Measurements from ENCODE around the gene SLC37A3. TPM values are rescaled to one million over a fixed set of nuclear protein-coding genes. Genes with fewer than 3 reads are reported as not detected.

Gene SLC37A3
- total RNA-seq, 1 donor from 2014 or later = 83.4 TPM

DNA sequence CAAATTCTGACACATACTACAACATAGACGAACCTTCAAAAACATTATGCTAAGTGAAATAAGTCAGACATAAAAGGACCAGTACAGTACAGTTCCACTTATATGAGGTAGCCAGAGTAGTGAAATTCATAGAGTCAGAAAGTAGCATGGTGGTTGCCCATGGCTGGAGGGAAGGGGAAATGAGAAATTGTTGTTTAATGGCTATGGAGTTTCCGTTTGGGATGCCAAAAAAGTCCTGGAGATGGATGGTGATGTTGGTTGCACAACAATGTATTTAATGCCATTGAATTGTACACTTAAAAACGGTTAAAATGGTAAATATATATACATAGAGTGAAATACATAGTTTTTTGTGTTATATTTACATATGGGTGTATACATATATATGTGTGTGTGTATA lies 2.1 kb upstream of the SLC37A3 start:
- peaks cover 10% of the 10 kb centered on the region for H3K4me1 ChIP-seq
- peaks cover 5% of the 10 kb centered on the region for H3K27me3 Mint-ChIP-seq (ENCODE audit: insufficient read depth, low read depth)
- no peaks in the 10 kb centered on the region for H3K27me3 ChIP-seq
- no peak for DNase-seq (ENCODE audit: low spot score)
- H3K9me3 Mint-ChIP-seq = no peaks in the 10 kb centered on the region
- H2AFZ ChIP-seq (replicated peaks) = no peak overlapping the region
- no peak overlapping the region for H3K4me3 Mint-ChIP-seq
- peaks cover 8% of the 10 kb centered on the region for H3F3A ChIP-seq (ENCODE audit: low read depth)
- H3K79me2 ChIP-seq (ENCODE audit: low read depth) = peaks cover 27% of the 10 kb centered on the region
- no peaks in the 10 kb centered on the region for H3K36me3 ChIP-seq
- H3K9me3 ChIP-seq (ENCODE audit: low read depth) = no peaks in the 10 kb centered on the region
- H3K9ac ChIP-seq = no peak overlapping the region
- no peaks in the 10 kb centered on the region for H3K36me3 Mint-ChIP-seq
- TF ChIP-seq EZH2phosphoT487 (IDR thresholded peaks at IDR 0.05) = no peak
- TF ChIP-seq EZH2 (IDR thresholded peaks at IDR 0.05) = no peak
- TF ChIP-seq, protein P1, sequence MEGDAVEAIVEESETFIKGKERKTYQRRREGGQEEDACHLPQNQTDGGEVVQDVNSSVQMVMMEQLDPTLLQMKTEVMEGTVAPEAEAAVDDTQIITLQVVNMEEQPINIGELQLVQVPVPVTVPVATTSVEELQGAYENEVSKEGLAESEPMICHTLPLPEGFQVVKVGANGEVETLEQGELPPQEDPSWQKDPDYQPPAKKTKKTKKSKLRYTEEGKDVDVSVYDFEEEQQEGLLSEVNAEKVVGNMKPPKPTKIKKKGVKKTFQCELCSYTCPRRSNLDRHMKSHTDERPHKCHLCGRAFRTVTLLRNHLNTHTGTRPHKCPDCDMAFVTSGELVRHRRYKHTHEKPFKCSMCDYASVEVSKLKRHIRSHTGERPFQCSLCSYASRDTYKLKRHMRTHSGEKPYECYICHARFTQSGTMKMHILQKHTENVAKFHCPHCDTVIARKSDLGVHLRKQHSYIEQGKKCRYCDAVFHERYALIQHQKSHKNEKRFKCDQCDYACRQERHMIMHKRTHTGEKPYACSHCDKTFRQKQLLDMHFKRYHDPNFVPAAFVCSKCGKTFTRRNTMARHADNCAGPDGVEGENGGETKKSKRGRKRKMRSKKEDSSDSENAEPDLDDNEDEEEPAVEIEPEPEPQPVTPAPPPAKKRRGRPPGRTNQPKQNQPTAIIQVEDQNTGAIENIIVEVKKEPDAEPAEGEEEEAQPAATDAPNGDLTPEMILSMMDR (IDR thresholded peaks at IDR 0.05) = no peak
- H3K27ac ChIP-seq = no peak overlapping the region
- no peak overlapping the region for H3K4me2 ChIP-seq
- peaks cover 24% of the 10 kb centered on the region for H3K4me1 Mint-ChIP-seq
- H4K20me1 ChIP-seq (ENCODE audit: low read depth) = peaks cover 6% of the 10 kb centered on the region
- H3K27ac Mint-ChIP-seq = no peak overlapping the region
- no peak overlapping the region for H3K4me3 ChIP-seq

DNA sequence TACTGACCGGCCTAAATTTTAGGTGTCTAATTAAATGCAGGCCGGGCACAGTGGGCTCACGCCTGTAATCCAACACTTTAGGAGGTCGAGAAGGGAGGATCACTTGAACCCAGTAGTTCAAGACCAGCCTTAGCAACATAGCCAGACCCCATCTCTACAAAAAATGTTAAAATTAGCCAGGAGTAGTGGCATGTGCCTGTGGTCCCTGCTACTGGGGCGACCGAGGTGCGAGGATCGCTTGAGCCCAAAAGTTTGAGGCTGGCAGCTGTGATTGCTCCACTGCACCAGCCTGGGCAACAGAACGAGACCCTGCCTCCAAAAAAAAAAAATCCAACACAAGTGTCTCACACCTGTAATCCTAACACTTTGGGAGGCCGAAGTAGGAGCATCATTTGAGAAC lies 491 bp upstream of the SLC37A3 start:
- no peak for DNase-seq (ENCODE audit: low spot score)
- Histone ChIP-seq H3K4me1 (peaks cover 3% of the 10 kb centered on the region), H3K27me3 (no peaks in the 10 kb centered on the region), H2AFZ (replicated peaks) (no peak overlapping the region), H3K9me3 (ENCODE audit: low read depth) (no peaks in the 10 kb centered on the region), H3K36me3 (no peaks in the 10 kb centered on the region), H3F3A (ENCODE audit: low read depth) (no peaks in the 10 kb centered on the region), H4K20me1 (ENCODE audit: low read depth) (peaks cover 11% of the 10 kb centered on the region), H3K4me2 (peak overlapping the region; percentile 86), H3K27ac (no peak overlapping the region), H3K79me2 (ENCODE audit: low read depth) (peaks cover 43% of the 10 kb centered on the region), H3K9ac (no peak overlapping the region), H3K4me3 (peak overlapping the region; percentile 85)
- Mint-ChIP-seq H3K36me3 (no peaks in the 10 kb centered on the region), H3K4me1 (peaks cover 12% of the 10 kb centered on the region), H3K27ac (no peak overlapping the region), H3K27me3 (ENCODE audit: insufficient read depth, low read depth) (peaks cover 5% of the 10 kb centered on the region), H3K4me3 (peak overlapping the region; percentile 96), H3K9me3 (no peaks in the 10 kb centered on the region)
- TF ChIP-seq, protein P1 (IDR thresholded peaks at IDR 0.05) = no peak

DNA sequence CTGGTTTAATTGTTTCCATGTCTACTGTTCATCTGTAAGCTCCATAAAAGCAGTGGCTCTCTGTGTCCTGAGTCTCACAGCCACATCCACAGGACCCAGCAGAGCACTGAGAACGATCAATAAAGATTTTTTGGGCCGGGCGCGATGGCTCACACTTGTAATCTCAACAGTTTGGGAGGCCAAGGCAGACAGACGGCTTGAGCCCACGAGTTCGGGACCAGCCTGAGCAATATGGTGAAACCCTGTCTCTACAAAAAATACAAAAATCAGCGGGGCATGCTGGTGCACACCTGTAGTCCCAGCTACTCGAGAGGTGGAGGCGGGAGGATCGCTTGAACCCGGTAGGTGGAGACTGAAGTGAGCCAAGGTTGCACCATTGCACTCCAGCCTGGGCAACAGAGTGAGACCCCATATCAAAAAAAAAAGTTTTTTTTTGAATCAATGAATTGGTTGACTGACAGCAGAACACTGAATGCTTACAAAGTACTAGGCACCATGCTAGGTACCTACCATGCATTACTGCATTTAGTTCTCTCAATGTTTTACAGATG lies 4.5 kb downstream of the SLC37A3 start:
- Mint-ChIP-seq H3K27me3 (ENCODE audit: insufficient read depth, low read depth) (no peaks in the 10 kb centered on the region), H3K4me1 (peaks cover 9% of the 10 kb centered on the region), H3K9me3 (no peaks in the 10 kb centered on the region), H3K36me3 (no peaks in the 10 kb centered on the region), H3K4me3 (no peak overlapping the region), H3K27ac (no peak overlapping the region)
- H3K4me3 ChIP-seq = no peak overlapping the region
- H3F3A ChIP-seq (ENCODE audit: low read depth) = peaks cover 4% of the 10 kb centered on the region
- H4K20me1 ChIP-seq (ENCODE audit: low read depth) = peaks cover 46% of the 10 kb centered on the region
- no peak overlapping the region for H3K9ac ChIP-seq
- H3K27ac ChIP-seq = no peak overlapping the region
- H3K9me3 ChIP-seq (ENCODE audit: low read depth) = no peaks in the 10 kb centered on the region
- H3K4me2 ChIP-seq = no peak overlapping the region
- no peak overlapping the region for H2AFZ ChIP-seq (replicated peaks)
- no peaks in the 10 kb centered on the region for H3K4me1 ChIP-seq
- TF ChIP-seq, protein P1 (IDR thresholded peaks at IDR 0.05) = no peak
- no peak for TF ChIP-seq EZH2 (IDR thresholded peaks at IDR 0.05)
- no peak for TF ChIP-seq EZH2phosphoT487 (IDR thresholded peaks at IDR 0.05)
- H3K36me3 ChIP-seq = no peaks in the 10 kb centered on the region
- DNase-seq (ENCODE audit: low spot score) = no peak
- H3K27me3 ChIP-seq = no peaks in the 10 kb centered on the region
- peaks cover 87% of the 10 kb centered on the region for H3K79me2 ChIP-seq (ENCODE audit: low read depth)
